Measurements from ENCODE around the gene KCNK16.

- TF ChIP-seq EZH2 (IDR thresholded peaks at IDR 0.05) = no peak
- no peak for TF ChIP-seq POLR2AphosphoS5 (IDR thresholded peaks at IDR 0.05; ENCODE audit: borderline replicate concordance, low read depth, low read length)
- TF ChIP-seq FOXP2 (optimal IDR thresholded peaks at IDR 0.05; ENCODE audit: control extremely low read depth, extremely low read length, insufficient read depth) = no peak
Observed at GRCh38 chr6:39341937-39342336, 19.4 kb upstream of the KCNK16 start.
